HG02798 (cell line): Measurements from ENCODE around the gene KCNK10.

Source experiments
- ATAC-seq: cut with Tn5 transposase; IDR thresholded peaks from one replicate; pipeline ENCODE4 v1.9.1; 2021; ENCODE audit warnings: mild to moderate bottlenecking; ENCODE audit not compliant: unreplicated experiment, poor library complexity

KCNK10 gene

GRCh38 chr14:88323086-88323522, at the start of gene KCNK10:
Gene KCNK10, minus strand, starts transcription at chr14:88323269. Its CDS starts 471 bp downstream, at chr14:88322798.
- ATAC-seq: peak; percentile 16

GRCh38 chr14:88369496-88369895, 46.4 kb upstream of the KCNK10 start:
- no peak for ATAC-seq

- no peak for ATAC-seq
Observed at GRCh38 chr14:88364710-88365413, 41.8 kb upstream of the KCNK10 start.

GRCh38 chr14:88363644-88364043, 40.6 kb upstream of the KCNK10 start:
- no peak for ATAC-seq

- no peak for ATAC-seq
Observed at GRCh38 chr14:88359500-88359899, 36.4 kb upstream of the KCNK10 start.

GRCh38 chr14:88354358-88354757, 31.3 kb upstream of the KCNK10 start:
- no peak for ATAC-seq

GRCh38 chr14:88352698-88353097, 29.6 kb upstream of the KCNK10 start:
- no peak for ATAC-seq

GRCh38 chr14:88351966-88352691, 29.1 kb upstream of the KCNK10 start:
- no peak for ATAC-seq

GRCh38 chr14:88348546-88348945, 25.5 kb upstream of the KCNK10 start:
- no peak for ATAC-seq

GRCh38 chr14:88346048-88346639, 23.1 kb upstream of the KCNK10 start:
- no peak for ATAC-seq

GRCh38 chr14:88342980-88343379, 19.9 kb upstream of the KCNK10 start:
- no peak for ATAC-seq

- no peak for ATAC-seq
Observed at GRCh38 chr14:88340357-88340756, 17.3 kb upstream of the KCNK10 start.

- ATAC-seq: no peak
Observed at GRCh38 chr14:88333036-88333435, 10.0 kb upstream of the KCNK10 start.

GRCh38 chr14:88327497-88327896, 4.4 kb upstream of the KCNK10 start:
- ATAC-seq: no peak

- no peak for ATAC-seq
Observed at GRCh38 chr14:88326352-88327103, 3.5 kb upstream of the KCNK10 start.

GRCh38 chr14:88325883-88326282, 2.8 kb upstream of the KCNK10 start:
- no peak for ATAC-seq

- ATAC-seq: no peak
Observed at GRCh38 chr14:88324930-88325329, 1.9 kb upstream of the KCNK10 start.

- ATAC-seq: no peak
Observed at GRCh38 chr14:88324491-88324890, 1.4 kb upstream of the KCNK10 start.

GRCh38 chr14:88323523-88324199, 592 bp upstream of the KCNK10 start:
- peak; percentile 90 for ATAC-seq

- ATAC-seq: no peak
Observed at GRCh38 chr14:88322504-88323085, 474 bp downstream of the KCNK10 start.
